Glomerular endothelial cell (primary cell): Measurements from ENCODE around the gene C1QTNF2. TPM values are rescaled to one million over a fixed set of nuclear protein-coding genes. Genes with fewer than 3 reads are reported as not detected.

ENCODE experiments used
- DNase-seq: peaks from one replicate; pipeline ENCODE4 v3.0.0-alpha.2; 2011; ENCODE audit warnings: low read depth, low spot score; ENCODE audit errors: extremely low read depth
- total RNA-seq: library from RNA; depleted of rRNA; stranded (reverse); fragments of >200 nt; gene quantifications from 2 replicates; pipeline ENCODE4 v1.2.3, GENCODE V29; 2015

Gene C1QTNF2
- total RNA-seq, 1 donor from 2014 or later: 0.06 TPM

DNA sequence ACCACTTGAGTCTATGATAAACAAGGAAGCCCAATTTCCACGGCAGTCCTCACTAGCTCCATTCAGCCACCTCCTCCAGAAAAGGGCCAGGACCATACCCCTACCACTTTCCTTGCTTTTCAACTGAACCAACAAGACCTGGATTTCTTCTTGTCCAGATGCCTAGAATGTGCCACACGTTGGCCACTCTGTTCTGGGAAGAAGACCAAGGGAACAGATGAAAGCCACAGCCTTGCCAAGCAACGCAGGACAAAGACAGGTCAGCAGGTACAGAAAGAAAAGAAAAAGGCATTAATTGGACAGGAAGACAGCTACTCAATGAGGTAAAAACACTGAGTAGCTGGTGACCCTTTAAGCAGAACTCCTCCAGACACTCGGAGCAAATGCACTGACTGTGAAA is 60.3 kb downstream of the C1QTNF2 start:
- DNase-seq: no peak

DNA sequence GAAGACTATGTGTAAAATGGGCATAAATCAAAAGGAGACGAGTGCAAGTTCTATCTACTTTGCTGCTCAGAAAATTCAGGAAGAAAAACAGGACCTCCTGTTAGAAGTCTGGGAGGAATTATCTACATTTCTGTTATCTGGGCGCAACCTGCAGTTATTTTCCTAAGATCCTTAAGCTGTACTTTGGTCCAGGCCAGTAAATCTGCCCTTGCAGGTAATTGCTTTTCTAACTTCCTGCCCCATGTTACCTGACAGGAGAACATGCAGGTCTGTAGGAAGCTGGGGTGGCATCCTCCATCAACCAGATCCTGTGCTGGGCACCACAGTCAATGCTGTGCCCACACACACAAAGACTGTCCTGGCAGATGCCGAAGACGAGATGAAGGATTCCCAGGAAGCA is 63.7 kb downstream of the C1QTNF2 start:
- no peak for DNase-seq

- DNase-seq: no peak
These were observed 65.1 kb downstream of the C1QTNF2 start for GRCh38 chr5:160305319-160305718.

- no peak for DNase-seq
These were observed 66.7 kb downstream of the C1QTNF2 start for GRCh38 chr5:160303690-160304089.

DNA sequence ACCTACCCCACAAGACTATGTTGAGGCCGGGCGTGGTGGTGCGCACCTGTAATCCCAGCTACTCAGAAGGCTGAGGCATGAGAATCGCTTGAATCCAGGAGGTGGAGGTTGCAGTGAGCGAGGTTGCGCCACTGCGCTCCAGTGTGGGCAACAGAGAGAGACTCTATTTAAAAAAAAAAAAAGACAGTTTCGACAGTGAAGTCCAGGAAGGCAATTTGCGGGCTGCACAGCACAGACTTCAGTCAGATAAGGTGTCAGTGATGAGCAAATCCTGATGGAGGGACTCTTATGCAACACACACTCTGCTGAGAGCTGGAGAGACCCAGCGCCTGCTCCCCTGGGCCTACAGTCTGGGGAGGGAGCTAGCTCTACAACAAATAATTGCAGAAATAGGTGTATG is 72.2 kb downstream of the C1QTNF2 start:
- no peak for DNase-seq

DNA sequence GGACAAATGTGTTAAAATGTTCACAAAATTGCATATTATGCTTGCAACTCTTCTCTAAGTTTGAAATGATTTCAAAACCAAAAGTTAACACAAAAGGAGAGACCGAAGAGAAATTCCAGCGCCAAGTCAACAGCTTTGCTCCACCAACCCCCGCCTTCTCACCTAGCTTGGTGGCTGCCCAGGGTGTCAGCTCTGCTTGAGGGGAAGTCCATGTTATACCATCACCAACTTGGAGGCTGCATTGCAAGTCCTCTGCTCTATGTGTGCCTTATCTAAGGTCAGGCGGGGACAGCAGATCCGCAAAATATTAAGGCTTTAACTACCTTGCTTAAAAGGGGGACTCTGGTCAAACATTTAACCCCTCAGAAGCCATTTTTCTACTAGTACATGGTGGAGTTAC is 72.7 kb downstream of the C1QTNF2 start:
- DNase-seq: no peak

Other genes with a start within 250 kb of the C1QTNF2 start
- gene FABP6, start 141.1 kb downstream of the C1QTNF2 start, total RNA-seq: 0.35 TPM in 1 of 2 replicates, not detected in the other
- 18.5 and 23.2 TPM in 2 replicates for gene CCNJL, start 58.1 kb downstream of the C1QTNF2 start, total RNA-seq
- 2.2 and 2.5 TPM in 2 replicates for gene FAM200C, start 29.4 kb upstream of the C1QTNF2 start, total RNA-seq
- 22.9 and 44.1 TPM in 2 replicates for gene SLU7, start 48.5 kb upstream of the C1QTNF2 start, total RNA-seq
- 46.4 and 81.2 TPM in 2 replicates for gene PTTG1, start 51.2 kb upstream of the C1QTNF2 start, total RNA-seq